Colonic mucosa (tissue), 4 donors: ENCODE measurements around the gene RAB37. TPM values are rescaled to one million over a fixed set of nuclear protein-coding genes. Genes with fewer than 3 reads are reported as not detected.

Experiments
- DNase-seq: peaks from one replicate; pipeline ENCODE4 v3.0.0-alpha.2; 2020
- H3K27ac ChIP-seq: fragments of 200-600 bp; one replicate; pipeline ENCODE4 v1.8.0; 2021
- H3K27me3 ChIP-seq: fragments of 200-600 bp; one replicate; pipeline ENCODE4 v1.8.0; 2021
- H3K36me3 ChIP-seq: fragments of 200-600 bp; one replicate; pipeline ENCODE4 v1.8.0; 2021
- H3K4me1 ChIP-seq: fragments of 200-600 bp; one replicate; pipeline ENCODE4 v1.8.0; 2021; ENCODE audit warnings: mild to moderate bottlenecking
- H3K4me3 ChIP-seq: fragments of 200-600 bp; one replicate; pipeline ENCODE4 v1.8.0; 2021
- H3K9ac ChIP-seq, 2 donors: one replicate each; pipeline ENCODE4 v1.7.0; 2013; ENCODE audit warnings: control low read depth in 2 of 2, low read depth in 2 of 2, low read length in 2 of 2
- H3K9me3 ChIP-seq: fragments of 200-600 bp; one replicate; pipeline ENCODE4 v1.8.0; 2021
- CTCF ChIP-seq: fragments of 200-600 bp; IDR thresholded peaks from one replicate; pipeline ENCODE4 v1.8.0; 2022; ENCODE audit warnings: antibody characterized with exemption, mild to moderate bottlenecking
- intact Hi-C: fragments of 100-400 bp; cut with DNase I; formaldehyde crosslinking; loops from one replicate; pipeline ENCODE4 v1.14.1; 2022
- total RNA-seq, 2 donors: library from RNA; stranded (reverse); fragmentation: NEBNext Ultra II Directional in 1 of 2; extraction: Animal tissue kit (Norgen Biotek cat#: 25700) in 1 of 2; gene quantifications; one replicate each; pipeline ENCODE4 v1.2.1, GENCODE V29; 2021
- donor health status: healthy.
- donor health status: DM: no; HTN: no; CAD: no.
- donor health status: DM: no; HTN: no; CAD: no.

The RAB37 gene
- 1 to 10 TPM; 4.5 to 7.2 TPM for total RNA-seq

- peak; percentile 37 for TF ChIP-seq CTCF
- intact Hi-C loops: loop anchor here (10.0 kb wide), 1 partner anchor 82 kb away; no protein-coding TSS in a partner anchor
- peaks cover 19% of the 10 kb centered on the region for H3K27me3 ChIP-seq
Observed at GRCh38 chr17:74736513-74737298, at the start of gene RAB37. Gene RAB37, plus strand, starts transcription at chr17:74737256. Its CDS starts 17 bp downstream, at chr17:74737273.

GRCh38 chr17:74687886-74688285, 49.2 kb upstream of the RAB37 start:
- Histone ChIP-seq H3K4me1 (no peaks in the 10 kb centered on the region), H3K9me3 (no peaks in the 10 kb centered on the region), H3K27me3 (no peaks in the 10 kb centered on the region), H3K27ac (no peak overlapping the region), H3K9ac (no peak overlapping the region), H3K36me3 (no peaks in the 10 kb centered on the region), H3K4me3 (no peak overlapping the region)
- DNase-seq: no peak
- intact Hi-C loops: no loop called here
- no peak for TF ChIP-seq CTCF

More at GRCh38 chr17:74736513-74737298, at the start of gene RAB37:
- peak; percentile 58 for DNase-seq
- Histone ChIP-seq H3K36me3 (no peaks in the 10 kb centered on the region), H3K9me3 (no peaks in the 10 kb centered on the region), H3K9ac (peak within 1 kb of the TSS; percentile 61), H3K27ac (peak within 1 kb of the TSS; percentile 23), H3K4me3 (peak within 1 kb of the TSS; percentile 35), H3K4me1 (peaks cover 17% of the 10 kb centered on the region)

- no peaks in the 10 kb centered on the region for H3K36me3 ChIP-seq
- H3K4me1 ChIP-seq: no peaks in the 10 kb centered on the region
- H3K9ac ChIP-seq: no peak overlapping the region
- H3K27me3 ChIP-seq: no peaks in the 10 kb centered on the region
- intact Hi-C loops: no loop called here
- no peak overlapping the region for H3K27ac ChIP-seq
- H3K4me3 ChIP-seq: no peak overlapping the region
- no peak for TF ChIP-seq CTCF
- no peak for DNase-seq
- H3K9me3 ChIP-seq: no peaks in the 10 kb centered on the region
Observed at GRCh38 chr17:74690409-74690825, 46.6 kb upstream of the RAB37 start.

- Histone ChIP-seq H3K27ac (no peak overlapping the region), H3K4me3 (no peak overlapping the region), H3K4me1 (no peaks in the 10 kb centered on the region), H3K9ac (no peak overlapping the region), H3K27me3 (no peaks in the 10 kb centered on the region), H3K9me3 (no peaks in the 10 kb centered on the region), H3K36me3 (no peaks in the 10 kb centered on the region)
- DNase-seq: no peak
- intact Hi-C loops: no loop called here
- TF ChIP-seq CTCF: no peak
Observed at GRCh38 chr17:74691151-74691550, 45.9 kb upstream of the RAB37 start.

- no peak for TF ChIP-seq CTCF
- Histone ChIP-seq H3K36me3 (no peaks in the 10 kb centered on the region), H3K4me1 (no peaks in the 10 kb centered on the region), H3K9ac (no peak overlapping the region), H3K27ac (no peak overlapping the region), H3K4me3 (no peak overlapping the region), H3K27me3 (no peaks in the 10 kb centered on the region), H3K9me3 (no peaks in the 10 kb centered on the region)
- intact Hi-C loops: no loop called here
- no peak for DNase-seq
Observed at GRCh38 chr17:74694081-74694480, 43.0 kb upstream of the RAB37 start.
